ENCODE results near the gene GBP6. TPM values are rescaled to one million over a fixed set of nuclear protein-coding genes. Genes with fewer than 3 reads are reported as not detected.

GBP6 gene
- total RNA-seq (0.03 TPM in 1 of 2 replicates, not detected in the other), polyA plus RNA-seq (not detected in 2 replicates)

GRCh38 chr1:89363638-89364536 lies at the start of gene GBP6:
Gene GBP6, plus strand, starts transcription at chr1:89364059. Its CDS starts 4,493 bp downstream, at chr1:89368552.
- H2AFZ ChIP-seq = no peak within 1 kb of the TSS
- no peaks in the 10 kb centered on the region for H3K36me3 ChIP-seq (replicated peaks; ENCODE audit: insufficient read depth, low read depth)
- H4K20me1 ChIP-seq (ENCODE audit: insufficient read depth, poor library complexity, severe bottlenecking) = no peaks in the 10 kb centered on the region
- H3K27me3 ChIP-seq = no peaks in the 10 kb centered on the region
- H3K9me3 ChIP-seq (ENCODE audit: low read depth) = no peaks in the 10 kb centered on the region
- H3K4me1 ChIP-seq (ENCODE audit: insufficient read depth) = peaks cover 12% of the 10 kb centered on the region
- no peaks in the 10 kb centered on the region for H3K9me2 ChIP-seq (replicated peaks; ENCODE audit: insufficient read depth)
- peak within 1 kb of the TSS; percentile 44 for H3K27ac ChIP-seq
- no peak for TF ChIP-seq CTCF (IDR thresholded peaks at IDR 0.05; ENCODE audit: poor library complexity)
- no peaks in the 10 kb centered on the region for H3K79me2 ChIP-seq
- no peak for DNase-seq (ENCODE audit: low spot score)
- no peak within 1 kb of the TSS for H3K4me3 ChIP-seq
- 61% methylated on average over 10 of the region's 10 CpGs for WGBS (ENCODE audit: low lambda C conversion rate, missing lambda C conversion rate)
- H3K4me2 ChIP-seq = no peak within 1 kb of the TSS

GRCh38 chr1:89322402-89322801 lies 41.5 kb upstream of the GBP6 start:
- Histone ChIP-seq H3K27me3 (no peaks in the 10 kb centered on the region), H3K36me3 (replicated peaks; ENCODE audit: insufficient read depth, low read depth) (no peaks in the 10 kb centered on the region), H3K4me1 (ENCODE audit: insufficient read depth) (no peaks in the 10 kb centered on the region), H3K4me2 (no peak overlapping the region), H3K79me2 (no peaks in the 10 kb centered on the region), H3K9me2 (replicated peaks; ENCODE audit: insufficient read depth) (no peaks in the 10 kb centered on the region), H2AFZ (no peak overlapping the region), H3K4me3 (no peak overlapping the region), H3K9me3 (ENCODE audit: low read depth) (no peaks in the 10 kb centered on the region), H4K20me1 (ENCODE audit: insufficient read depth, poor library complexity, severe bottlenecking) (no peaks in the 10 kb centered on the region), H3K27ac (no peak overlapping the region)
- DNase-seq (ENCODE audit: low spot score) = no peak
- WGBS (ENCODE audit: low lambda C conversion rate, missing lambda C conversion rate) = 43% methylated on average over 1 of the region's 1 CpG
- no peak for TF ChIP-seq CTCF (IDR thresholded peaks at IDR 0.05; ENCODE audit: poor library complexity)
- no peak for TF ChIP-seq EZH2phosphoT487 (IDR thresholded peaks at IDR 0.05; ENCODE audit: low read depth, severe bottlenecking, unreplicated experiment)
- no peak for TF ChIP-seq EZH2 (IDR thresholded peaks at IDR 0.05; ENCODE audit: borderline replicate concordance)

- no peaks in the 10 kb centered on the region for H3K9me2 ChIP-seq (replicated peaks; ENCODE audit: insufficient read depth)
- H3K27ac ChIP-seq = no peak overlapping the region
- H3K36me3 ChIP-seq (replicated peaks; ENCODE audit: insufficient read depth, low read depth) = no peaks in the 10 kb centered on the region
- no peak for DNase-seq (ENCODE audit: low spot score)
- no peak overlapping the region for H2AFZ ChIP-seq
- no peaks in the 10 kb centered on the region for H3K79me2 ChIP-seq
- no peaks in the 10 kb centered on the region for H3K4me1 ChIP-seq (ENCODE audit: insufficient read depth)
- H3K27me3 ChIP-seq = no peaks in the 10 kb centered on the region
- no peak overlapping the region for H3K4me2 ChIP-seq
- no peaks in the 10 kb centered on the region for H3K9me3 ChIP-seq (ENCODE audit: low read depth)
- WGBS (ENCODE audit: low lambda C conversion rate, missing lambda C conversion rate) = 92% methylated on average over 2 of the region's 2 CpGs
- no peaks in the 10 kb centered on the region for H4K20me1 ChIP-seq (ENCODE audit: insufficient read depth, poor library complexity, severe bottlenecking)
- TF ChIP-seq EZH2 (IDR thresholded peaks at IDR 0.05; ENCODE audit: borderline replicate concordance) = no peak
- no peak for TF ChIP-seq EZH2phosphoT487 (IDR thresholded peaks at IDR 0.05; ENCODE audit: low read depth, severe bottlenecking, unreplicated experiment)
- no peak for TF ChIP-seq CTCF (IDR thresholded peaks at IDR 0.05; ENCODE audit: poor library complexity)
- H3K4me3 ChIP-seq = no peak overlapping the region
Measured at GRCh38 chr1:89331890-89332289, 32.0 kb upstream of the GBP6 start.

Data from hepatocyte (in vitro differentiated cells).